IPS DF 6.9 (cell line): ENCODE measurements around the gene PRIM2.
"Not testable (repeated sequence)": the region's sequence is repeated elsewhere in the genome, so short reads cannot be mapped to it uniquely, and the experiment has no call there.

Experiments used
- DNase-seq: peaks from one replicate; pipeline ENCODE4 v3.0.0-alpha.2; 2013; ENCODE audit warnings: low read depth, low spot score
- H3K27ac ChIP-seq: one replicate; pipeline ENCODE4 v1.5.1; 2013; ENCODE audit warnings: low read length, control low read depth
- H3K27me3 ChIP-seq: 2 replicates; pipeline ENCODE4 v1.6.1; 2013; ENCODE audit warnings: mild to moderate bottlenecking, low read length; ENCODE audit not compliant: control insufficient read depth, insufficient read depth
- H3K36me3 ChIP-seq: 2 replicates; pipeline ENCODE4 v1.6.1; 2013; ENCODE audit warnings: low read length; ENCODE audit not compliant: control insufficient read depth, insufficient read depth
- H3K4me1 ChIP-seq: 2 replicates; pipeline ENCODE4 v1.6.1; 2013; ENCODE audit warnings: low read length; ENCODE audit not compliant: control insufficient read depth, insufficient read depth
- H3K4me3 ChIP-seq: 2 replicates; pipeline ENCODE4 v1.5.1; 2013; ENCODE audit warnings: mild to moderate bottlenecking, low read length
- H3K9me3 ChIP-seq: 2 replicates; pipeline ENCODE4 v1.6.1; 2013; ENCODE audit warnings: low read length, inconsistent platforms; ENCODE audit not compliant: control insufficient read depth, insufficient read depth
- WGBS: extraction: QIAGEN DNeasy Blood & Tissue Kit; methylation state at CpG from one replicate; pipeline ENCODE4 v1.1.7; 2013; ENCODE audit warnings: mixed read lengths, missing lambda C conversion rate; ENCODE audit not compliant: insufficient read length, insufficient coverage; 5-methylcytosine and 5-hydroxymethylcytosine counted together

Gene PRIM2

GRCh38 chr6:57293472-57293871 is 24.0 kb upstream of the PRIM2 start:
- H3K4me1 ChIP-seq, H3K27me3 ChIP-seq, DNase-seq, H3K36me3 ChIP-seq, H3K9me3 ChIP-seq, H3K27ac ChIP-seq, H3K4me3 ChIP-seq: not testable (repeated sequence)
- no CpG with 5 or more reads among the region's 1 CpG for whole genome bisulfite sequencing

- no CpG with 5 or more reads among the region's 6 CpGs for whole genome bisulfite sequencing
- no peak overlapping the region for H3K27ac ChIP-seq
Observed at GRCh38 chr6:57294862-57295445, 22.5 kb upstream of the PRIM2 start.

GRCh38 chr6:57297505-57297904 is 19.9 kb upstream of the PRIM2 start:
- no peak overlapping the region for H3K4me3 ChIP-seq
- H3K36me3 ChIP-seq, result no peaks in the 10 kb centered on the region
- no peaks in the 10 kb centered on the region for H3K9me3 ChIP-seq
- no peak overlapping the region for H3K27ac ChIP-seq
- no CpG with 5 or more reads among the region's 1 CpG for WGBS
- no peak for DNase-seq
- no peaks in the 10 kb centered on the region for H3K4me1 ChIP-seq
- H3K27me3 ChIP-seq, result no peaks in the 10 kb centered on the region

More at GRCh38 chr6:57294862-57295445, 22.5 kb upstream of the PRIM2 start:
- no peaks in the 10 kb centered on the region for H3K36me3 ChIP-seq
- H3K27me3 ChIP-seq, result no peaks in the 10 kb centered on the region
- DNase-seq, result no peak
- no peaks in the 10 kb centered on the region for H3K4me1 ChIP-seq
- H3K4me3 ChIP-seq, result no peak overlapping the region
- H3K9me3 ChIP-seq, result no peaks in the 10 kb centered on the region

- no peaks in the 10 kb centered on the region for H3K4me1 ChIP-seq
- no peaks in the 10 kb centered on the region for H3K9me3 ChIP-seq
- WGBS, result no CpG with 5 or more reads among the region's 2 CpGs
Observed at GRCh38 chr6:57298741-57299140, 18.7 kb upstream of the PRIM2 start.

GRCh38 chr6:57301757-57302156 is 15.7 kb upstream of the PRIM2 start:
- WGBS, result no CpG with 5 or more reads among the region's 1 CpG
- no peak overlapping the region for H3K27ac ChIP-seq
- no peak for DNase-seq
- H3K36me3 ChIP-seq, result no peaks in the 10 kb centered on the region
- no peaks in the 10 kb centered on the region for H3K27me3 ChIP-seq
- no peak overlapping the region for H3K4me3 ChIP-seq
- no peaks in the 10 kb centered on the region for H3K4me1 ChIP-seq
- H3K9me3 ChIP-seq, result no peaks in the 10 kb centered on the region

More at GRCh38 chr6:57298741-57299140, 18.7 kb upstream of the PRIM2 start:
- no peaks in the 10 kb centered on the region for H3K36me3 ChIP-seq
- no peak overlapping the region for H3K4me3 ChIP-seq
- no peak overlapping the region for H3K27ac ChIP-seq
- H3K27me3 ChIP-seq, result no peaks in the 10 kb centered on the region
- no peak for DNase-seq

- no peak overlapping the region for H3K4me3 ChIP-seq
- no peaks in the 10 kb centered on the region for H3K9me3 ChIP-seq
- no CpG with 5 or more reads among the region's 2 CpGs for WGBS
- no peaks in the 10 kb centered on the region for H3K27me3 ChIP-seq
- no peaks in the 10 kb centered on the region for H3K36me3 ChIP-seq
- H3K27ac ChIP-seq, result no peak overlapping the region
- no peaks in the 10 kb centered on the region for H3K4me1 ChIP-seq
- DNase-seq, result no peak
Observed at GRCh38 chr6:57302477-57302876, 15.0 kb upstream of the PRIM2 start.

GRCh38 chr6:57303931-57304681 is 13.3 kb upstream of the PRIM2 start:
- DNase-seq, result no peak
- no CpG with 5 or more reads among the region's 1 CpG for WGBS

GRCh38 chr6:57305107-57305506 is 12.3 kb upstream of the PRIM2 start:
- DNase-seq, result no peak
- no CpG with 5 or more reads among the region's 3 CpGs for WGBS
- H3K27me3 ChIP-seq, result no peaks in the 10 kb centered on the region
- H3K36me3 ChIP-seq, result no peaks in the 10 kb centered on the region
- no peak overlapping the region for H3K27ac ChIP-seq
- no peaks in the 10 kb centered on the region for H3K4me1 ChIP-seq
- no peaks in the 10 kb centered on the region for H3K9me3 ChIP-seq
- no peak overlapping the region for H3K4me3 ChIP-seq

More at GRCh38 chr6:57303931-57304681, 13.3 kb upstream of the PRIM2 start:
- Histone ChIP-seq H3K27ac (no peak overlapping the region), H3K36me3 (no peaks in the 10 kb centered on the region), H3K4me1 (no peaks in the 10 kb centered on the region), H3K9me3 (no peaks in the 10 kb centered on the region), H3K27me3 (no peaks in the 10 kb centered on the region), H3K4me3 (no peak overlapping the region)

- H3K27me3 ChIP-seq, result no peaks in the 10 kb centered on the region
- H3K4me1 ChIP-seq, result no peaks in the 10 kb centered on the region
- H3K36me3 ChIP-seq, result no peaks in the 10 kb centered on the region
- DNase-seq, result no peak
- WGBS, result no CpG with 5 or more reads among the region's 2 CpGs
- H3K4me3 ChIP-seq, result no peak overlapping the region
- no peaks in the 10 kb centered on the region for H3K9me3 ChIP-seq
- no peak overlapping the region for H3K27ac ChIP-seq
Observed at GRCh38 chr6:57305761-57306160, 11.7 kb upstream of the PRIM2 start.

GRCh38 chr6:57306273-57306672 is 11.2 kb upstream of the PRIM2 start:
- H3K4me1 ChIP-seq, result no peaks in the 10 kb centered on the region
- no peak for DNase-seq
- H3K36me3 ChIP-seq, result no peaks in the 10 kb centered on the region
- no peaks in the 10 kb centered on the region for H3K9me3 ChIP-seq
- no peak overlapping the region for H3K4me3 ChIP-seq
- H3K27me3 ChIP-seq, result no peaks in the 10 kb centered on the region
- no peak overlapping the region for H3K27ac ChIP-seq
- no CpG with 5 or more reads among the region's 5 CpGs for WGBS

- DNase-seq, result no peak
- WGBS, result no CpG with 5 or more reads among the region's 1 CpG
- Histone ChIP-seq H3K4me1 (no peaks in the 10 kb centered on the region), H3K27me3 (no peaks in the 10 kb centered on the region), H3K27ac (no peak overlapping the region), H3K9me3 (no peaks in the 10 kb centered on the region), H3K36me3 (no peaks in the 10 kb centered on the region), H3K4me3 (no peak overlapping the region)
Observed at GRCh38 chr6:57307850-57308249, 9.6 kb upstream of the PRIM2 start.
